Measurements from ENCODE around the gene NOMO2.
"Not testable (repeated sequence)": the region's sequence is repeated elsewhere in the genome, so short reads cannot be mapped to it uniquely, and the experiment has no call there.

DNA sequence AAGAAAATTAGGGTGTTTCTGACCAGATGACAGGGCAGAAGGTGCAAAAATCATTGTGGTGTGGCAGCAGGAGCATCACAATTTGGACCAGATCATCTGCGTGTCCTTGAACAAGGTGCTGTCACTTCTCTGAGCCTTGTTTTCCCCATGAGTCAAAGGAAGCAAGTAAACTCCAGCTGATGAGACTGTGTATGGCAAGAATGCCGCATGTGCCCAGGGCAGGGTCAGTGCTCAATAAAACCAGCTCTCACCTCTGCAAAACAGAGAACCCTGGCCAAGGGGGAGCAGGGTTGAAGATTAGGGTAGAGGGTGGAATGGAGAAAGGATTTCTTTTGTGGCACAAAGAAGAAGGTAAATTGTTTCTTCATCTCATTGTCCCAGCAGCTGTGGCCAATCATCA lies 17.4 kb upstream of the NOMO2 start:
- TF ChIP-seq, protein P1, sequence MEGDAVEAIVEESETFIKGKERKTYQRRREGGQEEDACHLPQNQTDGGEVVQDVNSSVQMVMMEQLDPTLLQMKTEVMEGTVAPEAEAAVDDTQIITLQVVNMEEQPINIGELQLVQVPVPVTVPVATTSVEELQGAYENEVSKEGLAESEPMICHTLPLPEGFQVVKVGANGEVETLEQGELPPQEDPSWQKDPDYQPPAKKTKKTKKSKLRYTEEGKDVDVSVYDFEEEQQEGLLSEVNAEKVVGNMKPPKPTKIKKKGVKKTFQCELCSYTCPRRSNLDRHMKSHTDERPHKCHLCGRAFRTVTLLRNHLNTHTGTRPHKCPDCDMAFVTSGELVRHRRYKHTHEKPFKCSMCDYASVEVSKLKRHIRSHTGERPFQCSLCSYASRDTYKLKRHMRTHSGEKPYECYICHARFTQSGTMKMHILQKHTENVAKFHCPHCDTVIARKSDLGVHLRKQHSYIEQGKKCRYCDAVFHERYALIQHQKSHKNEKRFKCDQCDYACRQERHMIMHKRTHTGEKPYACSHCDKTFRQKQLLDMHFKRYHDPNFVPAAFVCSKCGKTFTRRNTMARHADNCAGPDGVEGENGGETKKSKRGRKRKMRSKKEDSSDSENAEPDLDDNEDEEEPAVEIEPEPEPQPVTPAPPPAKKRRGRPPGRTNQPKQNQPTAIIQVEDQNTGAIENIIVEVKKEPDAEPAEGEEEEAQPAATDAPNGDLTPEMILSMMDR (IDR thresholded peaks at IDR 0.05), result not testable (repeated sequence)
- not testable (repeated sequence) for TF ChIP-seq POLR2A (IDR thresholded peaks at IDR 0.05)

Measured in heart left ventricle (tissue), 13 donors.